Prostate gland (tissue), 1 donor: Measurements from ENCODE around the gene KLHL29.

Experiments
- POLR2A ChIP-seq: fragments of 450-650 bp; IDR thresholded peaks from one replicate; pipeline ENCODE4 v1.6.1; 2016; ENCODE audit warnings: antibody characterized with exemption, mild to moderate bottlenecking
- POLR2AphosphoS5 ChIP-seq: sonication (generic); formaldehyde crosslinking; IDR thresholded peaks from one replicate; pipeline ENCODE4 v1.6.1; 2017; ENCODE audit warnings: antibody characterized with exemption

DNA sequence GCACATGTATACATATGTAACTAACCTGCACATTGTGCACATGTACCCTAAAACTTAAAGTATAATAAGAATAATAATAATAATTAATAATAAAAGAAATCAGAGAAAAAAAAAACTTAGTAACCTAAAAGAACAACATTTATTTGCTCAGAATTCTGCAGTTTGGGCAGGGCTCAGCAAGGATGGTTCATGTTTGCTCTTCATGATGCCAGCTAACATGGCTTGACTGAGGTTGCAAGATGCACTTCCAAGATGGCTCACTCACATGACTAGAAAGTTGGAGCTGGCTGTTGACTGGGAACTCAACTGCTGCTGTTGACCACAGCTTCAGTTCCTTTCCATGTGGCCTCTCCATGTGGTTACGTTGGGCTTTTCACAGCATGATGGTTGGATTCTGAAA is 56.4 kb downstream of the KLHL29 start:
- no peak for TF ChIP-seq POLR2AphosphoS5
- TF ChIP-seq POLR2A = no peak
